ENCODE measurements around the gene EVI2A.
"Not testable (repeated sequence)": the region's sequence is repeated elsewhere in the genome, so short reads cannot be mapped to it uniquely, and the experiment has no call there.

Gene EVI2A

GRCh38 chr17:31291820-31292219 lies 29.6 kb downstream of the EVI2A start:
- TF ChIP-seq CTCF (IDR thresholded peaks at IDR 0.05; ENCODE audit: borderline replicate concordance, extremely low read depth, low read length, poor library complexity, severe bottlenecking) (no peak), EZH2 (IDR thresholded peaks at IDR 0.05; ENCODE audit: borderline replicate concordance, low read depth, low read length, severe bottlenecking) (no peak)
- no peak overlapping the region for H2AFZ ChIP-seq (ENCODE audit: low read depth, low read length)

GRCh38 chr17:31289790-31290189 lies 31.6 kb downstream of the EVI2A start:
- H4K20me1 ChIP-seq (ENCODE audit: insufficient read depth, low read length): no peaks in the 10 kb centered on the region
- no peaks in the 10 kb centered on the region for H3K79me2 ChIP-seq (ENCODE audit: insufficient read depth, low read length)
- H3K4me2 ChIP-seq (ENCODE audit: insufficient read depth, low read length): no peak overlapping the region
- H3K27ac ChIP-seq (ENCODE audit: low read length): no peak overlapping the region
- H2AFZ ChIP-seq (ENCODE audit: low read depth, low read length): no peak overlapping the region
- peaks cover 16% of the 10 kb centered on the region for H3K36me3 ChIP-seq (ENCODE audit: insufficient read depth, low read length)
- DNase-seq: no peak
- no peak overlapping the region for H3K4me3 ChIP-seq (ENCODE audit: low read depth in 1 of 2, low read length in 2 of 2)
- no peaks in the 10 kb centered on the region for H3K9me3 ChIP-seq (ENCODE audit: insufficient read depth, low read length, severe bottlenecking)
- no peak overlapping the region for H3K9ac ChIP-seq (ENCODE audit: low read depth, low read length)
- no peaks in the 10 kb centered on the region for H3K27me3 ChIP-seq (ENCODE audit: insufficient read depth, low read length, poor library complexity)
- no peak for ATAC-seq (ENCODE audit: insufficient read depth, low read depth)
- no peak for TF ChIP-seq EZH2 (IDR thresholded peaks at IDR 0.05; ENCODE audit: borderline replicate concordance, low read depth, low read length, severe bottlenecking)
- no peak for TF ChIP-seq CTCF (IDR thresholded peaks at IDR 0.05; ENCODE audit: borderline replicate concordance, extremely low read depth, low read length, poor library complexity, severe bottlenecking)
- no peaks in the 10 kb centered on the region for H3K4me1 ChIP-seq (ENCODE audit: insufficient read depth, low read length)

More at GRCh38 chr17:31291820-31292219, 29.6 kb downstream of the EVI2A start:
- H3K9ac ChIP-seq (ENCODE audit: low read depth, low read length): no peak overlapping the region
- no peaks in the 10 kb centered on the region for H3K79me2 ChIP-seq (ENCODE audit: insufficient read depth, low read length)
- H3K36me3 ChIP-seq (ENCODE audit: insufficient read depth, low read length): peaks cover 12% of the 10 kb centered on the region
- DNase-seq: no peak
- no peak for ATAC-seq (ENCODE audit: insufficient read depth, low read depth)
- no peak overlapping the region for H3K4me3 ChIP-seq (ENCODE audit: low read depth in 1 of 2, low read length in 2 of 2)
- no peaks in the 10 kb centered on the region for H3K27me3 ChIP-seq (ENCODE audit: insufficient read depth, low read length, poor library complexity)
- no peaks in the 10 kb centered on the region for H4K20me1 ChIP-seq (ENCODE audit: insufficient read depth, low read length)
- no peak overlapping the region for H3K4me2 ChIP-seq (ENCODE audit: insufficient read depth, low read length)
- H3K4me1 ChIP-seq (ENCODE audit: insufficient read depth, low read length): no peaks in the 10 kb centered on the region
- H3K27ac ChIP-seq (ENCODE audit: low read length): no peak overlapping the region
- no peaks in the 10 kb centered on the region for H3K9me3 ChIP-seq (ENCODE audit: insufficient read depth, low read length, severe bottlenecking)

GRCh38 chr17:31287932-31288331 lies 33.5 kb downstream of the EVI2A start:
- H3K27me3 ChIP-seq (ENCODE audit: insufficient read depth, low read length, poor library complexity); H3K4me2 ChIP-seq (ENCODE audit: insufficient read depth, low read length); H2AFZ ChIP-seq (ENCODE audit: low read depth, low read length); H3K9me3 ChIP-seq (ENCODE audit: insufficient read depth, low read length, severe bottlenecking); H3K4me1 ChIP-seq (ENCODE audit: insufficient read depth, low read length); H3K79me2 ChIP-seq (ENCODE audit: insufficient read depth, low read length); H3K9ac ChIP-seq (ENCODE audit: low read depth, low read length); DNase-seq; ATAC-seq (ENCODE audit: insufficient read depth, low read depth); H4K20me1 ChIP-seq (ENCODE audit: insufficient read depth, low read length); H3K27ac ChIP-seq (ENCODE audit: low read length); H3K4me3 ChIP-seq (ENCODE audit: low read depth in 1 of 2, low read length in 2 of 2): not testable (repeated sequence)
- H3K36me3 ChIP-seq (ENCODE audit: insufficient read depth, low read length): peaks cover 16% of the 10 kb centered on the region

- H3K27ac ChIP-seq (ENCODE audit: low read length): no peak overlapping the region
- H3K4me1 ChIP-seq (ENCODE audit: insufficient read depth, low read length): no peaks in the 10 kb centered on the region
- peaks cover 10% of the 10 kb centered on the region for H3K36me3 ChIP-seq (ENCODE audit: insufficient read depth, low read length)
- H4K20me1 ChIP-seq (ENCODE audit: insufficient read depth, low read length): no peaks in the 10 kb centered on the region
- H2AFZ ChIP-seq (ENCODE audit: low read depth, low read length): no peak overlapping the region
- H3K27me3 ChIP-seq (ENCODE audit: insufficient read depth, low read length, poor library complexity): no peaks in the 10 kb centered on the region
- H3K4me3 ChIP-seq (ENCODE audit: low read depth in 1 of 2, low read length in 2 of 2): no peak overlapping the region
- TF ChIP-seq EZH2 (IDR thresholded peaks at IDR 0.05; ENCODE audit: borderline replicate concordance, low read depth, low read length, severe bottlenecking) (no peak), CTCF (IDR thresholded peaks at IDR 0.05; ENCODE audit: borderline replicate concordance, extremely low read depth, low read length, poor library complexity, severe bottlenecking) (no peak)
- no peaks in the 10 kb centered on the region for H3K79me2 ChIP-seq (ENCODE audit: insufficient read depth, low read length)
- ATAC-seq (ENCODE audit: insufficient read depth, low read depth) (no peak), DNase-seq (no peak)
- no peak overlapping the region for H3K9ac ChIP-seq (ENCODE audit: low read depth, low read length)
- H3K9me3 ChIP-seq (ENCODE audit: insufficient read depth, low read length, severe bottlenecking): no peaks in the 10 kb centered on the region
- no peak overlapping the region for H3K4me2 ChIP-seq (ENCODE audit: insufficient read depth, low read length)
Observed at GRCh38 chr17:31286587-31286986, 34.8 kb downstream of the EVI2A start.
